Activated CD4-positive, alpha-beta T cell treated with anti-CD3 and anti-CD28 coated beads for 48 hours (primary cell): Measurements from ENCODE around the gene PDZD7.

Experiments
- DNase-seq: peaks from one replicate; pipeline ENCODE4 v3.0.0-alpha.2; 2020

The PDZD7 gene

DNA sequence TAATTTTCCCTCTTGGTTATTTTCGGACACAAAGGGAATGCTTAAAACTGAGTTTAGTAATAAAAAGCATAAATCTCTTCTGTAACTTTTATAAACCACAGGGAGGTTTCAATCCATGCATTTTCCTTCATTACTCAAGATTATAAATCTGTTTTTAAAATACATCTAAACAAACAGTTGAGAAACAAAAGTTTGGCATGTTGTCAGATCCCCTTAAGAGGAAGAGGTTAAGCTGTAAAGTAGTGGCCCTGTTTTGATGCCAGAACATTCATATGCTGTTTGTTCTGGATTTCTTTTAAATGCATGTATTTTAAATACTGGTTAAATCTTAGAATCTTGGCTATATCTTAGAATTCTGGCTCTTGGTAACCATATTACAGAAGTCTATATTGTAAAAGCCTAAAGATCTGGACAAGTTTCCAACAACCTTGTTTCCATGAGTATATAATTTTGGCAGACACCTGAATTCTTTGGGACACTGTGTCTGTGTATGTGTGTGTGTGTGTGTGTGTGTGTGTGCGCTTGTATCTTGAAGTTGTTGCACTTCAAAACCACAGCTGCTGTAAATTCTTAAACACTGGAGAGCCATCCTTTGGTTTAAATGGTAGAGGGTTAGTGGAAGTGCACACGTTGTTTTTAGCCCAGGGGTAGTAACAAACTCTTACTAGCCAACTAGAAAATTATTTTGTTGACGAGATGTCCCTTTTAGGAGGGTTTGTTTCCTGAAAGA is 68.4 kb downstream of the PDZD7 start:
- DNase-seq = no peak

GRCh38 chr10:100960251-100960650 is 70.7 kb downstream of the PDZD7 start:
- DNase-seq = no peak
